ENCODE measurements around the gene TPCN2.
"Not testable (repeated sequence)": the region's sequence is repeated elsewhere in the genome, so short reads cannot be mapped to it uniquely, and the experiment has no call there.

Gene TPCN2

DNA sequence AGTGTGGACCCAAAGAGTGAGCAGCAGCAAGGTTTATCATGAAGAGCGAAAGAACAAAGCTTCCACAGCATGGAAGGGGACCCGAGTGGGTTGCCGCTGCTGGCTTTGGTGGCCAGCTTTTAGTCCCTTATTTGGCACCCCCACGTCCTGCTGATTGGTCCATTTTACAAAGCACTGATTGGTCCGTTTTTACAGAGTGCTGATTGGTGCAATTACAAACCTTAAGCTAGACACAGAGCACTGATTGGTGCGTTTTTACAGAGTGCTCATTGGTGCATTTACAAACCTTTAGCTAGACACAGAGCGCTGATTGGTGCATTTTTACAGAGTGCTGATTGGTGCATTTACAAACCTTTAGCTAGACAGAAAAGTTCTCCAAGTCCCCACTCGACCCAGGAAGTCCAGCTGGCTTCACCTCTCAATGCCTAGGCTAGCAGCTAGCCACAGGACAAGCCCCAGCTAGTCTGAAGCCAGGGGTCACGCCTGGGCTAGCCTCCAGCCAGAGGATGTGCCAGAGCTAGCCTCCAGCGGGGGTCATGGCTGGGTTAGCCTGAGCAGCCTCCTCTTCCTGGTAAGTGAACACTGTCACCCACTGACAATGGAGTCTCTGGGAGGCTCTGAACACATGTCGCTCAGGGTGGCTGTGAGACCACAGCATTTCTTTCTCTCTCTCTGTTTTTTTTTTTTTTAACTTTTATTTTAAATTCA, 100.8 kb downstream of the TPCN2 start:
- DNase-seq (ENCODE audit: low read depth in 2 of 2): not testable (repeated sequence)

DNA sequence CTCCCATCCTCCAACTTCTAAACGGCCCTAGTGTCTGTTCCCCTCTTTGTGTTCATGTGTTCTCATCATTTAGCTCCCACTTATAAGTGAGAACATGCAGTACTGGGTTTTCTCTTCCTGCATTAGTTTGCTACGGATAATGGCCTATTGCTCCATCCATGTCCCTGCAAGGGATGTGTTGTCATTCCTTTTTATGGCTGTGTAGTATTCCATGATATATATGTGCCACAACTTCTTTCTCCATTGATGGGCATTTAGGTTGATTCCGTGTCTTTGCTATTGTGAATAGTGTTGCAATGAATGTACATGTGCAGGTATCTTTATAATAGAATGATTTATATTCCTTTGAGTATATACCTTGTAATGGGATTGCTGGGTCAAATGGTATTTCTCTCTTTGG, 101.4 kb downstream of the TPCN2 start:
- DNase-seq (ENCODE audit: low read depth in 2 of 2): no peak

GRCh38 chr11:69151836-69152235, 103.1 kb downstream of the TPCN2 start:
- DNase-seq (ENCODE audit: low read depth in 2 of 2): no peak

DNA sequence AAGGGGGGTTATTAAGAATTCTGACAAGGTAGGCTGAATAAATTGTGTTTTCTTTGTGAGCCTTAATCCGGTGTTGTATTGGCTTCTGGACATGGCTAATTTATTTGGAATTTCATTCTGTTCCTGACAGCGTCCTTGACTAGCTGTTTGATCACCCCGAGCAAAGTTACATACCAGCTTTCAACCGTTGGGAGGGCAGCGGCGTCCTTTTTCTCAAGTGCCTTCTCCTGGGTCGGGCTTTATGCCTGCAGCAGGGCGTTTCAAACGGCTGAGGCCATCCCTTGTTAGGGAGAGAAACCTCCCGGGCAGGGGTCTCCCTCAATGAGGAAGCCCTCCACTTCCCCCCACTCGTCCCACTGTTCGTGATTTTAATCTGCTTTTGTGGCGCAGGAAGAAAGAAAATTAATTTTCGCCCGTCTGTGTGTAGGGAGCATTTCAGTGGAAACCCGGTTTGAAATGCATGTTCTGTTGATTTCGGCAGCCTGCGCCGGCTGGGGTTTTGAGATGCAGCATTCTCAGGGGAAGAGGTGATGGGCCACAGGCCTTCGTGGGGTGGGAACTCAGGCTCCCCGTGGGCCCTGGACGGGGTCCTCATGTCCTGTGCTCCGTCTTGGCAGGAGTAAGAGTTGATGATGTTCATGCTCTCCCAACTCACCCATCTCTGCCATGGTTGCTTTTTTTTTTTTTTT, 104.1 kb downstream of the TPCN2 start:
- DNase-seq (ENCODE audit: low read depth in 2 of 2): no peak

DNA sequence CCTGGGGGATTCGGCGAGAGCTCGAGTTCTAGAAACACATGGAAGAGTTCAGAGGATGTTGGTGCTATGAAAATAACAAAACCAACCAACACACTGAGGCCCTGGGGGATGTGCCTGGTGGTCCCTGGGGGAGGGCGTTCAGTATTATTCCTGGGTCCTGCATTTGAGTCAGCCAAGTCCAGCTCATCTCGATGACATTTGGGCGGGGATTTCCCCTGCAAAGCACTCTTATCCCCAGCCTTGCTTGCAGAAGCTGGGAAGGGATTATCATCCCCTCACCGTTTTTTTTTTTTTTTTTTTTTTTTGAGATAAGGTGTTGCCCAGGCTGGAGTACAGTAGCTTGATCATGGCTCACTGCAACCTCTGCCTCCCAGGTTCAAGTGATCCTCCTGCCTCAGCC, 104.9 kb downstream of the TPCN2 start:
- no peak for DNase-seq (ENCODE audit: low read depth in 2 of 2)

DNA sequence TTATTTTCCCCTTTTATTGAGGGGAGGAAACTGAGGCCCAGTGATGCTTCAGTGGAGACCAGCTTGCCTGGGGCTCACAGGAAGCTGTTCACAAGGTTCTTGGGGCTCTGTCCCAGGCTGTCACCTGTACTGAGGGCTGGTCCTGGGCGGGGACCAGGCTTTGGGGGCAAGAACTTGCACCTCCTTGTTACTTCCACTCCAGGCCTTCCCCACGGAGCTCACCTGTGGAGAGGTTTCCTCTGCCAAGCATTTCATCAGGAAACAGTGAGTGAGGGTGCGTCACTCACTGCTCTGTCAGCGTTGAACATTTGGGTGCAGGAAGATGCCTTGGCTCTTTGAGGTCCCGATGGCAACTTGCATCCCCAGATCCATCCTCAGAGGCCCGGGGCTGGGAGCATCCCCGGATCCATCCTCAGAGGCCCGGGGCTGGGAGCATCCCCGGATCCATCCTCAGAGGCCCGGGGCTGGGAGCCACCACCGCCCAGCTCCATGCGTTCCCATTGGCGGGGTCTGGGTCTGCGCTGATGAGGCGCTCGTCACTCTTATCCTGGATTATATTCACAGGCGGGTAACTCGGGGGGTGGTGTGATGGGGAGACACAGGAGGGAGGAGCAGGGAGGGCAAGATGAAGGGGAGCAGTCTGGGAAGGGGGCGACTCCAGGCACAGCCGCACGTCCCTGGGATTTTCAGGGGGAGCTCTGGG, 105.6 kb downstream of the TPCN2 start:
- DNase-seq (ENCODE audit: low read depth in 2 of 2): no peak

DNA sequence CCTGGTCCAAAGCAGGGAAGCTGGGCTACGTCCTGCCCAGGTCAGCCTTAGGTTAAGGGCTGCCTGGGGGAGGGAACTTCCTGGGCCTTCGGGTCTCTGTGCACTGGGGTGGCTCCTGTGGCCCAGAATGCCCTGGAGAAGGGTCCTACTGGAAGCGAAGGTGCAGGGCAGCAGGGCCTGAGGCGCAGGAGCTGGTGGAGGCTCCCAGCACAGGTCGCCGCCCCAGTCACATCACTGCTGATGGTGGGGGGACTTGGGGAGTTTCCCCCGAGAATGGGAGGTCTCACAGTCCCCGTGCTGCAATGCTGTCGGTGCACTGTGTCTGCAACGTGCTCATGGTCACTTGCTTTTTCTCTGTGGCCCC, 106.2 kb downstream of the TPCN2 start:
- DNase-seq (ENCODE audit: low read depth in 2 of 2): no peak

GRCh38 chr11:69155302-69156234, 106.8 kb downstream of the TPCN2 start, which contains the start of gene SMIM38:
Gene SMIM38 (plus strand): TSS chr11:69155935. CDS start chr11:69157847, 1,912 bp downstream.
- no peak for DNase-seq (ENCODE audit: low read depth in 2 of 2)

DNA sequence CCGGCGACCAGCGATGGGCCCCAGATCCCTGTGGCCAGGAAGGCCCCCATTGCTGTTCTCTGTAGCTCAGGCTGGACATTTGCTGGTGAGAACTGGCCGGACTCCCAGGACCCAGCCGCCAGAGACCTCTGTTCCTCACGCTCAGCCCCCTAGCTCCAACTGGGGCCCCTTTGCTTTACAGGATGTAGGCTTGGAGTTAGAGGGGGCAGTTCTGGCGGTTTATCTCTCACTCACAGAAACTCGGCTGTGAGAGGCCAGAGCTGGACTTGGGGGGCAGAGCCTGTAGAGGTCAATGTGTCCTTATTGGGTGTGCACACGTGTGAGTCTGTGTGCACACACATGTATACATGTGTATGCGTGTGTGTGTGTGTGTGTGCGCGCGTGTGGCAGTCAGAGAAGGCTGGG, 107.5 kb downstream of the TPCN2 start:
- DNase-seq (ENCODE audit: low read depth in 2 of 2): no peak

GRCh38 chr11:69156673-69157155, 108.0 kb downstream of the TPCN2 start:
- no peak for DNase-seq (ENCODE audit: low read depth in 2 of 2)

- DNase-seq (ENCODE audit: low read depth in 2 of 2): no peak
These were observed 108.6 kb downstream of the TPCN2 start for GRCh38 chr11:69157156-69157821.

DNA sequence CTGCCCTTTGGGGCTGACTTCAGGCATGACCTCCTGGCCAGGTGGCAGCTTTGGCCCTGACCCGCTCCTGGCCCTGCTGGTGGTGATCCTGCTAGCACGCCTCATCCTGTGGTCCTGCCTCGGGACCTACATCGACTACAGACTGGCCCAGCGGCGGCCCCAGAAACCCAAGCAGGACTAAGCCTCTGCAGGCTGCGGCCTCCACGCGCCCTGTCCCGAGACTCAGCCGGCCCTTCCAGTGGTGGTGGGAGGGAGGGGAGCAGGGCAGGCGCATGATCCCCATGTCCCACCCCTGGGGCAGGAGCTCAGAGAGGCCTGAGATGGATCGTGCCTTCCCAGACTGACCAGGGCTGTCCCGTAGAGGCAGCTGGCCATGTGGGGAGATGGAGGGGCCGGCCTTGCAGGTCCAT, 109.1 kb downstream of the TPCN2 start:
- no peak for DNase-seq (ENCODE audit: low read depth in 2 of 2)

DNA sequence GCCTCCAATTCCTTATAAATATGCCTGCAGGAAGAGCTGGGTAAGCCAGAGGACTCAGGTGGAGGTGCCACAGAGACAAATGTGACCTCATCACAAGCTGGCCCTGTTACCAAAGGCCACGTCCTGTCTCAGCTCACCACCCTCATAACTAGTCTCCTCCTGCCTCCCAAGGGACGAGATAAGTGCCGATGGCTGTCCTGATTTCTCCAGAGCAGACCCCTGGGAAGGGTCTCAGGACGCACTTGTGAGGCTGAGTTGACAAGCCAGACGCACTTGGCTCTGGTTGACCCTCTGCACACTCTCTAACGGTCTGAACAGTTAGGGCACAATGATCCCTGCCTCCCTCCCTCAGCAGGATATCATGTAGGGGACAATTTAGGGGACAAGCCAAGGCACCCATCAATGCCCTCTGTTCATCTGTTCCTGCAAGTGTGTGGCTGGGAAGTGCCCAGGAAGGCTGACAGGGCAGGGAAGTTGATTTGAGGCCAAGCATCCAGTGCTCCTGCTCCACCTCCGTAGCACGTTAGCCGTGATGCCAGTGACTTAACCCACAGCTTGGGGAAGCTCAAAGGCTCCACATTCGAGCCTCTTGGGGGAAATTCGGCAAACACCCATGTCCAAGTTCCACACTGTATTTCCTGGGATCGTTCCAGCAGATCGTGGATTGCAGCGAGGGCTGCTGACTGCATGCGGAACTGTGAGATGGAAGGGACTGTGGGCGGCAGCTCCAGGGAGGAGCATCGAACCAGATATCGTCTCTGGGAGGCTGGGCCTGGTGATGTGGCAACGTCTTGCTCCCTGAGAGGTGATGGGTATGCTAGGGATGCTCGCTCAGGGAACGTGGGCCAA, 109.8 kb downstream of the TPCN2 start:
- no peak for DNase-seq (ENCODE audit: low read depth in 2 of 2)

- DNase-seq (ENCODE audit: low read depth in 2 of 2): no peak
These were observed 110.6 kb downstream of the TPCN2 start for GRCh38 chr11:69159150-69159852.

DNA sequence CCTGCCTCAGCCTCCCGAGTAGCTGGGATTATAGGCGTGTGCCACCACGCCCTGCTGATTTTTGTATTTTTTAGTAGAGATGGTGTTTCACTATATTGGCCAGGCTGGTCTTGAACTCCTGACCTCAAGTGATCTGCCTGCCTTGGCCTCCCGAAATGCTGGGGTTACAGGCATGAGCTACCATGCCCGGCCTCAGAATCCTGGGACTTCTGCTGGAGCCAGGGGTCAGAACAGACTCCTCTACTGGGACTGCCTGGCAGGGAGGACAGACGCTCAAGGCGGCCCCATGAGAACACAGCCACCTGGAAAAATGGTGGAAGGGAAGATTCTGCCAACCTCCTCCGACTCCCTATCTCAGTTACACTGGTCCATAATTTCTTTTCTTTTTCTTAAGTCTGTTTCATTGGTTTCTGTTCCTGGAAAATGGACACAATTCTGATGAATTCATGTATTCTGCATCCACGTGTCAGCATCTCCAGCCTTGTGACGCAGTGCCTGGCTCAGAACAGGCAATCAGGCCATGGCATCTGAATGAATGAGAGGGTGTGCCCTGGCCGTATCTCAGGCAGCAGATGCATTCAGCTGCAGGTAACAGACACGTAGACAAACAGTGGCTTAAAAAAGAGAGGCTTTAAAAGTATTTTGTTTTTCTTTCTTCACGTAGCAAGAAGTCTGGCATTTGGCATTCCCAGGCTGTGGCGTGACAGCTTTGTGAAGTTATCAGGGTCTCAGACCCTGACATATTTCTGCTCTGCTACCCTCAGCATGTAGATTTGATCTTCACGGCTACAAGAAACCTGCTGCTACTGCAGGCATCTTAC, 111.8 kb downstream of the TPCN2 start:
- no peak for DNase-seq (ENCODE audit: low read depth in 2 of 2)

DNA sequence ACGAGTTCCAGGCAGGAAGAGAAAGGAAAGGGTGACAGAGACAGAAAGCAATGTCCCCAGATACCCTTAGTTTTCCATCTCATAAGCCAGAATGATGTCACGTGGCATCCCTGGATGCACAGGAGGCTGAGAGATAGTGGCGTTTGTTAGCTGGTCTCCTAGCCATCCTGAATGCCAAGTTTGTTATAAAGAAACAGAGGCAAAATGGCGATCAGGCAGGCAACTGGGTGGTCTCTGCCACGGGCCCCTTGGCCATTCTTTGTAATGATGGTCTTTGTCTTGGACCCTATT, 112.3 kb downstream of the TPCN2 start:
- DNase-seq (ENCODE audit: low read depth in 2 of 2): no peak

DNA sequence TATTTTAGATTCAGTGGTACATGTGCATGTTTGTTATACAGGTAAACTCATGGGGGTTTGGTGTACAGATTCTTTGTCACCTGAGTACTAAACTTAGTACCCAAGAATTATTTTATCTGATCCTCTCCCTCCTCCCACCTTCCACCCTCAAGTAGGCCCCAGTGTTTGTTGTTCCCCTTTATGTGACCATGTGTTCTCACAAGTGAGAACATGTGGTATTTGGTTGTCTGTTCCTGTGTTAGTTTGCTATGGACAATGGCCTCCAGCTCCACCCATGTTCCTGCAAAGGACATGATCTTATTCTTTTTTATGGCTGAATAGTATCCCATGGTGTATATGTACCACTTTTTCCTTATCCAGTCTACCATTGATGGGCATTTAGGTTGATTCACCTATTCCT, 113.8 kb downstream of the TPCN2 start:
- DNase-seq (ENCODE audit: low read depth in 2 of 2): no peak

GRCh38 chr11:69163842-69164241, 115.1 kb downstream of the TPCN2 start:
- no peak for DNase-seq (ENCODE audit: low read depth in 2 of 2)

DNA sequence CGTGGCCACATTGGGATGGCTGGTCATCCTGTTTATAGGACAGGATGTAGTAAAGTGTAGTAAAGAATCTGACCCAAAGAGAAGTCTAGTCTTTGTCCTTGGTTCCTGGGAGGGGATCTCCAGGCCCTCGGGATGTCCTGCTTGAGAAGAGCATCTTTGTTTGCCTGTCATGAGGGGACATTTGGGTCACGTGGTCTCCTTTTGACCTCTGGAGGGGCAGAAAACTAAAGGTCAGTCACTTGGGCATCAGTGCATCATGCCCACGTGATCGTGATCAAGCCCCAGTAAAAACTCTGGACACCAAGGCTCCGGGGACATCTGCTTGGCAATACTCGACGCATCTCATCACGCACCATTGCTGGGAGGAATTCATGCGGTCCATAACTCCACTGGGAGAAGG, 116.1 kb downstream of the TPCN2 start:
- no peak for DNase-seq (ENCODE audit: low read depth in 2 of 2)

Measured in stimulated activated CD8-positive, alpha-beta memory T cell treated with anti-CD3 and anti-CD28 coated beads, Interleukin-15, amount 100 ng/mL, for 48 hours (primary cell).